ENCODE results near the gene CTSZ.

The CTSZ gene

GRCh38 chr20:59031564-59032022 is 24.5 kb upstream of the CTSZ start:
- no peak for DNase-seq (ENCODE audit: low read depth)

- DNase-seq (ENCODE audit: low read depth) = no peak
Observed at GRCh38 chr20:59030911-59031563, 24.0 kb upstream of the CTSZ start.

- DNase-seq (ENCODE audit: low read depth) = no peak
Observed at GRCh38 chr20:59028812-59029211, 21.8 kb upstream of the CTSZ start.

GRCh38 chr20:59027741-59028320 is 20.8 kb upstream of the CTSZ start:
- peak; percentile 71 for DNase-seq (ENCODE audit: low read depth)

- no peak for DNase-seq (ENCODE audit: low read depth)
Observed at GRCh38 chr20:59026904-59027740, 20.1 kb upstream of the CTSZ start.

GRCh38 chr20:59025511-59025910 is 18.5 kb upstream of the CTSZ start:
- no peak for DNase-seq (ENCODE audit: low read depth)

GRCh38 chr20:59025086-59025485 is 18.0 kb upstream of the CTSZ start:
- DNase-seq (ENCODE audit: low read depth) = no peak

- DNase-seq (ENCODE audit: low read depth) = no peak
Observed at GRCh38 chr20:59024111-59024530, 17.1 kb upstream of the CTSZ start.

- no peak for DNase-seq (ENCODE audit: low read depth)
Observed at GRCh38 chr20:59023616-59024015, 16.6 kb upstream of the CTSZ start.

GRCh38 chr20:59022754-59023153 is 15.7 kb upstream of the CTSZ start:
- no peak for DNase-seq (ENCODE audit: low read depth)

GRCh38 chr20:59020938-59021551 is 14.0 kb upstream of the CTSZ start:
- DNase-seq (ENCODE audit: low read depth) = peak; percentile 65

GRCh38 chr20:59019217-59019616 is 12.2 kb upstream of the CTSZ start, which contains the start of gene TUBB1:
TSS of gene TUBB1 (plus strand) at chr20:59019429. CDS start at chr20:59019523, 94 bp downstream.
- DNase-seq (ENCODE audit: low read depth) = no peak

- no peak for DNase-seq (ENCODE audit: low read depth)
Observed at GRCh38 chr20:59018817-59019216, 11.8 kb upstream of the CTSZ start.

GRCh38 chr20:59017493-59018231 is 10.6 kb upstream of the CTSZ start:
- DNase-seq (ENCODE audit: low read depth) = no peak

GRCh38 chr20:59016795-59017492 is 9.9 kb upstream of the CTSZ start:
- DNase-seq (ENCODE audit: low read depth) = no peak

GRCh38 chr20:59015812-59016711 is 9.0 kb upstream of the CTSZ start:
- DNase-seq (ENCODE audit: low read depth) = no peak

GRCh38 chr20:59015411-59015810 is 8.4 kb upstream of the CTSZ start:
- DNase-seq (ENCODE audit: low read depth) = no peak

GRCh38 chr20:59014680-59015389 is 7.8 kb upstream of the CTSZ start:
- DNase-seq (ENCODE audit: low read depth) = no peak

GRCh38 chr20:59013959-59014608 is 7.0 kb upstream of the CTSZ start:
- peak; percentile 91 for DNase-seq (ENCODE audit: low read depth)
